Retinal pigment epithelial cell (primary cell): Measurements from ENCODE around the gene SDK1.

Experiments
- DNase-seq: peaks from one replicate; pipeline ENCODE4 v3.0.0-alpha.2; 2010; ENCODE audit warnings: low read depth
- H3K4me3 ChIP-seq: 2 replicates; pipeline ENCODE4 v1.5.1; 2011; ENCODE audit warnings: mild to moderate bottlenecking, low read length, control low read depth, moderate library complexity
- CTCF ChIP-seq: conservative IDR thresholded peaks from 2 replicates; pipeline ENCODE4 v1.5.1; 2011; ENCODE audit warnings: low read depth, low read length, control low read depth, inconsistent platforms

The SDK1 gene

GRCh38 chr7:4080954-4081353, 779.9 kb downstream of the SDK1 start:
- TF ChIP-seq CTCF: no peak
- no peak for DNase-seq
- H3K4me3 ChIP-seq: no peak overlapping the region

- no peak overlapping the region for H3K4me3 ChIP-seq
- no peak for DNase-seq
- no peak for TF ChIP-seq CTCF
Measured at GRCh38 chr7:4083513-4083912, 782.5 kb downstream of the SDK1 start.

GRCh38 chr7:4084271-4084670, 783.2 kb downstream of the SDK1 start:
- TF ChIP-seq CTCF: no peak
- H3K4me3 ChIP-seq: no peak overlapping the region
- no peak for DNase-seq

- no peak for TF ChIP-seq CTCF
- H3K4me3 ChIP-seq: no peak overlapping the region
- no peak for DNase-seq
Measured at GRCh38 chr7:4085937-4086691, 785.1 kb downstream of the SDK1 start.

GRCh38 chr7:4086723-4087122, 785.7 kb downstream of the SDK1 start:
- DNase-seq: no peak
- no peak for TF ChIP-seq CTCF
- no peak overlapping the region for H3K4me3 ChIP-seq

- no peak for DNase-seq
- no peak overlapping the region for H3K4me3 ChIP-seq
Measured at GRCh38 chr7:4091767-4092166, 790.7 kb downstream of the SDK1 start.

More at GRCh38 chr7:4091767-4092166, 790.7 kb downstream of the SDK1 start:
- no peak for TF ChIP-seq CTCF
